Tibial nerve (tissue), 3 donors: ENCODE measurements around the gene COX7B.

Experiments used
- POLR2A ChIP-seq, 2 donors: fragments of 450-650 bp; IDR thresholded peaks; one replicate each; pipeline ENCODE4 v1.6.1; 2017; ENCODE audit warnings: antibody characterized with exemption in 2 of 2, mild to moderate bottlenecking in 2 of 2, moderate library complexity in 2 of 2
- TF ChIP-seq, protein P1 (sequence below), 5 experiments: fragments of 200-600 bp in 3 of 5; fragments of 450-650 bp in 2 of 5; sonication (generic) in 3 of 5; IDR thresholded peaks; one replicate each; pipeline ENCODE4 v1.5.1; 2016 to 2019; ENCODE audit warnings: antibody characterized with exemption in 5 of 5, mild to moderate bottlenecking in 3 of 5, moderate library complexity in 2 of 5

DNA sequence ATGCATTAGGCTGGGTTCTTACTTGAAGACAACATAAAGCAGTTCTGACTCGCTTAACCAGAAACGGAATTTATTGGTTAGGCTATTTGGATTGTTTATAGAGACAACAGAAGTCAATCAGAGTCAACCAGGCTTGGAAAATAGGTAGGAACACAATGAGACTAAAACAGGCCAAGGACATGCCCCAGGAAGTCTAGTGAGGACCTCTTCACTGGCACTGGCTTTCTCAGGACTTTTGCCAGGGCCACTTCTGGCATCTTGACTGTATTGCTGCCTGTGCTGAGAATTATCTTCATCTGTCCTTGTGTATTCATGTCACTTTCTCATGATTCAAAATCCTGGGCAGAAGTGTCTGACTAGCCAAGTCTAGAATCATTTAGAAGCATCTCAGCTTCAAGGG lies 50.6 kb downstream of the COX7B start:
- TF ChIP-seq, protein P1, sequence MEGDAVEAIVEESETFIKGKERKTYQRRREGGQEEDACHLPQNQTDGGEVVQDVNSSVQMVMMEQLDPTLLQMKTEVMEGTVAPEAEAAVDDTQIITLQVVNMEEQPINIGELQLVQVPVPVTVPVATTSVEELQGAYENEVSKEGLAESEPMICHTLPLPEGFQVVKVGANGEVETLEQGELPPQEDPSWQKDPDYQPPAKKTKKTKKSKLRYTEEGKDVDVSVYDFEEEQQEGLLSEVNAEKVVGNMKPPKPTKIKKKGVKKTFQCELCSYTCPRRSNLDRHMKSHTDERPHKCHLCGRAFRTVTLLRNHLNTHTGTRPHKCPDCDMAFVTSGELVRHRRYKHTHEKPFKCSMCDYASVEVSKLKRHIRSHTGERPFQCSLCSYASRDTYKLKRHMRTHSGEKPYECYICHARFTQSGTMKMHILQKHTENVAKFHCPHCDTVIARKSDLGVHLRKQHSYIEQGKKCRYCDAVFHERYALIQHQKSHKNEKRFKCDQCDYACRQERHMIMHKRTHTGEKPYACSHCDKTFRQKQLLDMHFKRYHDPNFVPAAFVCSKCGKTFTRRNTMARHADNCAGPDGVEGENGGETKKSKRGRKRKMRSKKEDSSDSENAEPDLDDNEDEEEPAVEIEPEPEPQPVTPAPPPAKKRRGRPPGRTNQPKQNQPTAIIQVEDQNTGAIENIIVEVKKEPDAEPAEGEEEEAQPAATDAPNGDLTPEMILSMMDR (IDR thresholded peaks at IDR 0.05): no peak
- no peak for TF ChIP-seq POLR2A (IDR thresholded peaks at IDR 0.05)
